SH-SY5Y (cell line): Measurements from ENCODE around the gene MESP2.

Experiments
- GATA2 ChIP-seq: IDR thresholded peaks from 2 replicates; pipeline ENCODE4 v1.6.1; 2011; ENCODE audit warnings: mild to moderate bottlenecking, low read depth, low read length
- GATA3 ChIP-seq: IDR thresholded peaks from 2 replicates; pipeline ENCODE4 v1.6.1; 2011; ENCODE audit warnings: low read depth, mild to moderate bottlenecking, low read length, moderate library complexity

- TF ChIP-seq GATA2 (no peak), GATA3 (no peak)
Observed at GRCh38 chr15:89815769-89816168, 39.6 kb downstream of the MESP2 start.
